CD4-positive, alpha-beta T cell treated with Interleukin-4 for 4 hours (primary cell): ENCODE results near the gene G6PD.
A peak's percentile ranks its signal among the peaks of the same experiment; 100 is the strongest.
"Not testable (repeated sequence)": the region's sequence is repeated elsewhere in the genome, so short reads cannot be mapped to it uniquely, and the experiment has no call there.

Experiments used
- DNase-seq: peaks from one replicate; pipeline ENCODE4 v3.0.0-alpha.2; 2020

G6PD gene

GRCh38 chrX:154542723-154543424 lies 3.8 kb downstream of the G6PD start:
- DNase-seq, result peak; percentile 19

GRCh38 chrX:154541896-154542722 lies 4.5 kb downstream of the G6PD start:
- peak; percentile 58 for DNase-seq

- no peak for DNase-seq
These were observed 5.1 kb downstream of the G6PD start for GRCh38 chrX:154541589-154541895.

- DNase-seq, result no peak
These were observed 5.6 kb downstream of the G6PD start for GRCh38 chrX:154540897-154541535.

- DNase-seq, result not testable (repeated sequence)
These were observed 6.3 kb downstream of the G6PD start for GRCh38 chrX:154540365-154540764.

- no peak for DNase-seq
These were observed 7.6 kb downstream of the G6PD start for GRCh38 chrX:154539077-154539476.

GRCh38 chrX:154535892-154536291 lies 10.8 kb downstream of the G6PD start:
- DNase-seq, result no peak

- DNase-seq, result peak; percentile 81
These were observed 11.9 kb downstream of the G6PD start for GRCh38 chrX:154534526-154535322.

GRCh38 chrX:154532690-154533089 lies 14.0 kb downstream of the G6PD start:
- DNase-seq, result no peak

- DNase-seq, result no peak
These were observed 15.0 kb downstream of the G6PD start for GRCh38 chrX:154531626-154532025.

GRCh38 chrX:154530286-154530685 lies 16.4 kb downstream of the G6PD start:
- no peak for DNase-seq

GRCh38 chrX:154529206-154529612 lies 17.4 kb downstream of the G6PD start:
- DNase-seq, result no peak

- peak; percentile 61 for DNase-seq
These were observed 19.6 kb downstream of the G6PD start for GRCh38 chrX:154526901-154527675.

- no peak for DNase-seq
These were observed 20.8 kb downstream of the G6PD start for GRCh38 chrX:154525606-154526490.

GRCh38 chrX:154519389-154519788 lies 27.3 kb downstream of the G6PD start:
- no peak for DNase-seq

- no peak for DNase-seq
These were observed 29.4 kb downstream of the G6PD start for GRCh38 chrX:154517101-154517781.

GRCh38 chrX:154516656-154517100 lies 30.0 kb downstream of the G6PD start:
- peak; percentile 6 for DNase-seq

- peak; percentile 89 for DNase-seq
These were observed 30.5 kb downstream of the G6PD start, which contains the start of gene FAM3A for GRCh38 chrX:154515966-154516655. FAM3A (minus strand) TSS chrX:154516232; CDS start chrX:154515772, 460 bp downstream.

GRCh38 chrX:154515090-154515965 lies 31.3 kb downstream of the G6PD start:
- DNase-seq, result no peak
